PC-9 (cell line): ENCODE measurements around the gene HBS1L. TPM values are rescaled to one million over a fixed set of nuclear protein-coding genes. Genes with fewer than 3 reads are reported as not detected.

Experiments used
- BruUV-seq: library from RNA; stranded (reverse); fragments of 400-500 nt; replicated peaks from 2 replicates; lab custom pipeline; 2021; lab: Mats Ljungman, UMichigan
- CTCF ChIA-PET: fragments of 300-600 bp; sonication (Branson Sonifier 250); formaldehyde crosslinking; loops from one replicate; lab custom pipeline; 2022; ENCODE audit warnings: antibody characterized with exemption; lab: Charles Lee
- POLR2A ChIA-PET: fragments of 300-600 bp; sonication (Branson Sonifier 250); formaldehyde crosslinking; loops from one replicate; lab custom pipeline; 2022; ENCODE audit warnings: antibody characterized with exemption; ENCODE audit not compliant: unreplicated experiment; lab: Charles Lee
- DNase-seq, 2 experiments: peaks; one replicate each; pipeline versions ENCODE4 v3.0.0 to v3.0.0-alpha.2; 2015 to 2022; ENCODE audit warnings: mixed read lengths in 1 of 2
- H2AFZ ChIP-seq: fragments of 200-600 bp; sonication (generic); 2 replicates; pipeline ENCODE4 v1.8.1; 2017; ENCODE audit warnings: antibody characterized with exemption
- H3F3A ChIP-seq: fragments of 200-600 bp; sonication (generic); 2 replicates; pipeline ENCODE4 v1.8.1; 2017; ENCODE audit warnings: antibody characterized with exemption, mild to moderate bottlenecking, low read depth; ENCODE audit not compliant: insufficient read depth
- H3K27ac ChIP-seq: fragments of 200-600 bp; sonication (generic); 2 replicates; pipeline ENCODE4 v1.6.1; 2016; ENCODE audit warnings: mixed run types
- H3K27me3 ChIP-seq: fragments of 200-600 bp; sonication (generic); 2 replicates; pipeline ENCODE4 v1.6.1; 2016; ENCODE audit warnings: low read depth, mixed run types; ENCODE audit not compliant: insufficient read depth
- H3K36me3 ChIP-seq: fragments of 200-600 bp; sonication (generic); 2 replicates; pipeline ENCODE4 v1.6.1; 2016; ENCODE audit warnings: low read depth, mixed run types
- H3K4me1 ChIP-seq: fragments of 200-600 bp; sonication (generic); replicated peaks from 2 replicates; pipeline ENCODE4 v1.6.1; 2016; ENCODE audit warnings: mixed run types; ENCODE audit not compliant: insufficient read depth
- H3K4me2 ChIP-seq: fragments of 200-600 bp; sonication (generic); 2 replicates; pipeline ENCODE4 v1.6.1; 2017; ENCODE audit warnings: mixed run types
- H3K4me3 ChIP-seq: fragments of 200-600 bp; sonication (generic); 2 replicates; pipeline ENCODE4 v1.6.1; 2016; ENCODE audit warnings: mixed run types
- H3K79me2 ChIP-seq: fragments of 200-600 bp; sonication (generic); 2 replicates; pipeline ENCODE4 v1.6.1; 2017; ENCODE audit warnings: low read depth, mixed run types
- H3K9me2 ChIP-seq: fragments of 200-600 bp; sonication (generic); 2 replicates; pipeline ENCODE4 v1.8.1; 2017; ENCODE audit warnings: mild to moderate bottlenecking; ENCODE audit not compliant: insufficient read depth
- H3K9me3 ChIP-seq: fragments of 200-600 bp; sonication (generic); 2 replicates; pipeline ENCODE4 v1.8.1; 2016; ENCODE audit warnings: low read depth; ENCODE audit not compliant: insufficient read depth
- H4K20me1 ChIP-seq: fragments of 200-600 bp; sonication (generic); 2 replicates; pipeline ENCODE4 v1.8.1; 2017; ENCODE audit not compliant: insufficient read depth
- EZH2 ChIP-seq: fragments of 200-600 bp; sonication (generic); IDR thresholded peaks from 2 replicates; pipeline ENCODE4 v1.8.0; 2017; ENCODE audit warnings: antibody characterized with exemption, low read depth
- intact Hi-C: fragments of 100-400 bp; cut with micrococcal nuclease; formaldehyde crosslinking; loops from one replicate; pipeline ENCODE4 v1.10.0; 2022; ENCODE audit not compliant: unreplicated experiment
- total RNA-seq: library from RNA; stranded (reverse); gene quantifications from 2 replicates; pipeline ENCODE4 v1.2.3, GENCODE V29; 2021
- TF ChIP-seq, protein P1 (sequence below): fragments of 200-600 bp; sonication (generic); conservative IDR thresholded peaks from 2 replicates; pipeline ENCODE4 v1.6.1; 2017; ENCODE audit warnings: mixed run types, antibody characterized with exemption, mild to moderate bottlenecking, moderate library complexity

HBS1L gene
- total RNA-seq, 1 experiment from 2014 or later: 84.4 TPM

DNA sequence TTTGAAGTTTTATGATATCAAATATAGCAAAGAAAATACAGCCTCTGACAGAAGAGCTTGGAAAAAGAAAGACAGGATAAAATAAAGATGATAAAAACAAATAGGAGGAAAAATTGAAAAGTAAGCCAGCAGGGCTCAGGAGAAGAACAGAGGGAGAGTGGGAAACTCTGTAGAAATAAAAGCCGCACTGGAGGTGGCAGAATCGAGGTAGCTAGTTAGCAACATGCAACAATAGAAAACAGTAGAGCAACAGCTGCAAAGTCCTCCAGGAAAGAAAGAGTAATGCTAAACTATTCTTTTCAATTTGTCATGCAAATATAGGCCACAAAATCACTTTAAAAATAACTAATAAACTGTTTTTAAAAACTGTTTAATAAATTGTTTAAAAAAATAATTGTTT lies 28.8 kb downstream of the HBS1L start:
- intact Hi-C loops: loop anchor here (10.0 kb wide), 1 partner anchor 399 kb away; no protein-coding TSS in a partner anchor

DNA sequence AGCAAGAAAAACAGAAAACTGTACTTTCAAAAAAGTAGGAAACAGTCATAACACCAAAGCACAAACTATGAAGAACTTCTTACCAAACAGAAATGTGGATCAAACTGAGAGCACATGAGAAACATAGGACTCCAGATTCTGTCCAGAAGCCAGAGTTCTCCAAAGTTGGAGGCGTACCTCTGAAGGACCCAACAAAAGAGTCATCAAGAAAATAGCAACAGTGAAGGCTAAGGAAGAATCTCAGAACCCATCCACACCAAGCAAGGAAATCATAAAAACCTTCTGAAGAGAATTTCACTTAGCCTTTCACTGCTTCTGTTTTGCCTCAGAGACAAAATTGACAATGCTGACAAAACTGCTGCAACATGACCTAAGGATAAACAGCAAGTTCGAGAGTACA lies 29.4 kb downstream of the HBS1L start:
- CTCF ChIA-PET: no interaction called here
- Histone ChIP-seq H3K9me3 (no peaks in the 10 kb centered on the region), H3K27me3 (no peaks in the 10 kb centered on the region), H3K9me2 (no peaks in the 10 kb centered on the region), H4K20me1 (peaks cover 23% of the 10 kb centered on the region), H3K4me2 (no peak overlapping the region), H3K4me1 (no peaks in the 10 kb centered on the region), H3F3A (no peaks in the 10 kb centered on the region; the same call in 1 of the 2 replicates), H2AFZ (no peak overlapping the region), H3K4me3 (no peak overlapping the region), H3K79me2 (no peaks in the 10 kb centered on the region), H3K27ac (no peak overlapping the region), H3K36me3 (peaks cover 17% of the 10 kb centered on the region)
- BruUV-seq: no TSS peak
- intact Hi-C loops: loop anchor here (10.0 kb wide), 1 partner anchor 400 kb away; no protein-coding TSS in a partner anchor
- TF ChIP-seq, protein P1, sequence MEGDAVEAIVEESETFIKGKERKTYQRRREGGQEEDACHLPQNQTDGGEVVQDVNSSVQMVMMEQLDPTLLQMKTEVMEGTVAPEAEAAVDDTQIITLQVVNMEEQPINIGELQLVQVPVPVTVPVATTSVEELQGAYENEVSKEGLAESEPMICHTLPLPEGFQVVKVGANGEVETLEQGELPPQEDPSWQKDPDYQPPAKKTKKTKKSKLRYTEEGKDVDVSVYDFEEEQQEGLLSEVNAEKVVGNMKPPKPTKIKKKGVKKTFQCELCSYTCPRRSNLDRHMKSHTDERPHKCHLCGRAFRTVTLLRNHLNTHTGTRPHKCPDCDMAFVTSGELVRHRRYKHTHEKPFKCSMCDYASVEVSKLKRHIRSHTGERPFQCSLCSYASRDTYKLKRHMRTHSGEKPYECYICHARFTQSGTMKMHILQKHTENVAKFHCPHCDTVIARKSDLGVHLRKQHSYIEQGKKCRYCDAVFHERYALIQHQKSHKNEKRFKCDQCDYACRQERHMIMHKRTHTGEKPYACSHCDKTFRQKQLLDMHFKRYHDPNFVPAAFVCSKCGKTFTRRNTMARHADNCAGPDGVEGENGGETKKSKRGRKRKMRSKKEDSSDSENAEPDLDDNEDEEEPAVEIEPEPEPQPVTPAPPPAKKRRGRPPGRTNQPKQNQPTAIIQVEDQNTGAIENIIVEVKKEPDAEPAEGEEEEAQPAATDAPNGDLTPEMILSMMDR: no peak
- TF ChIP-seq EZH2: no peak
- DNase-seq: no peak
- POLR2A ChIA-PET: no interaction called here

More for the DNA sequence above, 28.8 kb downstream of the HBS1L start:
- Histone ChIP-seq H2AFZ (no peak overlapping the region), H3K27ac (no peak overlapping the region), H3K9me2 (no peaks in the 10 kb centered on the region), H3K36me3 (peaks cover 22% of the 10 kb centered on the region), H3K4me3 (no peak overlapping the region), H3K4me1 (no peaks in the 10 kb centered on the region), H3K9me3 (no peaks in the 10 kb centered on the region), H3K27me3 (no peaks in the 10 kb centered on the region), H3F3A (peaks cover 1% of the 10 kb centered on the region; the same call in 1 of the 2 replicates), H4K20me1 (peaks cover 27% of the 10 kb centered on the region), H3K79me2 (no peaks in the 10 kb centered on the region), H3K4me2 (no peak overlapping the region)
- TF ChIP-seq, protein P1: no peak
- TF ChIP-seq EZH2: no peak
- no peak for DNase-seq
- ChIA-PET POLR2A (no interaction called here), CTCF (no interaction called here)
- no TSS peak for BruUV-seq

DNA sequence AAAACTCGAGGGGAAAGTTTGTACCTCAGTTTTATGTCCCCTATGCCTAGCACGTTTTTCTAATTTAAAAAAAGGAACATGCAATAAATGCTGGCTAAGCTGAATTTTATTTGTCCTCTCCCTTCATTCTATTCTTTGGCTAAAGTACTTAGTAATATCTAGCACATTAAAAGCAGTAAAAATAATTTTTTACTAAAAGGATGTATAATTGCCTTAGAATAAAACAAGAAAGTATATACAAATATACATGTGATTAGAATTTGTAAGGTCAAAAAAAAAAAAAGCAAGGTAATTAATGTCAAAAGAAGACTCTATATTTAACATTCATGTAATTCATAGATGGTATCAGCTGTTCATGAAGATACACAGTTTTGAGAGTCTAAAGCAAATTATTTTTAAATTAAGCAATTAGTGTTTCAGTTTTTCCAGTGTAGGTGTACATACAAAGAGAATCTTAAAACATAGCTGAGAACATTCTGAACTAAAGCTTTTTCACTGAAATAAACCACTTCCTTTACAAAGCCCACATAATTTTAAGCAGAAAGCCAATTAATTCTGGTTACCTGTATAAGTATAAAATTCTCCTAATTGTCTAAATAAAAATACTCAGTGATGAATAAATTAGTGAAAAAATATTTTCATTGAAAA lies 32.4 kb downstream of the HBS1L start:
- BruUV-seq: no TSS peak
- H2AFZ ChIP-seq: no peak overlapping the region
- ChIA-PET CTCF (interaction anchor here (0.6 kb wide), 1 partner anchor 95 kb away, joined by 4 read pairs; no protein-coding TSS in a partner anchor), POLR2A (interaction anchor here (0.6 kb wide), 1 partner anchor 379 kb away, joined by 6 read pairs; no protein-coding TSS in a partner anchor)
- H4K20me1 ChIP-seq: peaks cover 22% of the 10 kb centered on the region
- H3F3A ChIP-seq: no peaks in the 10 kb centered on the region; the same call in 1 of the 2 replicates
- no peak overlapping the region for H3K4me2 ChIP-seq
- H3K36me3 ChIP-seq: peaks cover 3% of the 10 kb centered on the region; the same call in 1 of the 2 replicates
- no peak overlapping the region for H3K4me3 ChIP-seq
- 0 out of 2 replicates have a peak overlapping the region, but pooled peaks have one; percentile 17 for H3K27ac ChIP-seq
- DNase-seq: no peak
- 0 out of 2 replicates have a peak, but pooled peaks cover 4% of the 10 kb centered on the region for H3K79me2 ChIP-seq
- H3K27me3 ChIP-seq: no peaks in the 10 kb centered on the region
- TF ChIP-seq EZH2: no peak
- TF ChIP-seq, protein P1: no peak
- no peaks in the 10 kb centered on the region for H3K9me3 ChIP-seq
- no peaks in the 10 kb centered on the region for H3K4me1 ChIP-seq
- intact Hi-C loops: loop anchor here (10.0 kb wide), 1 partner anchor 403 kb away; no protein-coding TSS in a partner anchor
- H3K9me2 ChIP-seq: no peaks in the 10 kb centered on the region; the same call in 1 of the 2 replicates
